GM12878 (cell line): ENCODE results near the gene TARBP1. TPM values are rescaled to one million over a fixed set of nuclear protein-coding genes. Genes with fewer than 3 reads are reported as not detected.

Experiments
- ATF7 ChIP-seq: fragments of 450-650 bp; IDR thresholded peaks from 2 replicates; pipeline ENCODE4 v1.6.1; 2016; ENCODE audit warnings: low read depth, mild to moderate bottlenecking
- BACH1 ChIP-seq: fragments of 450-650 bp; IDR thresholded peaks from 2 replicates; pipeline ENCODE4 v1.6.1; 2017; ENCODE audit warnings: mild to moderate bottlenecking, borderline replicate concordance
- CEBPZ ChIP-seq: fragments of 150-350 bp; IDR thresholded peaks from 2 replicates; pipeline ENCODE4 v1.6.1; 2016; ENCODE audit warnings: low read depth, low read length
- CHD4 ChIP-seq: fragments of 200-600 bp; sonication (generic); IDR thresholded peaks from 2 replicates; pipeline ENCODE4 v1.6.1; 2016; ENCODE audit warnings: mild to moderate bottlenecking
- CREM ChIP-seq: IDR thresholded peaks from 2 replicates; pipeline ENCODE4 v1.6.1; 2014; ENCODE audit warnings: antibody characterized with exemption, low read depth
- E2F8 ChIP-seq: fragments of 450-650 bp; IDR thresholded peaks from 2 replicates; pipeline ENCODE4 v1.6.1; 2018; ENCODE audit warnings: mild to moderate bottlenecking, low read depth, moderate library complexity; ENCODE audit not compliant: partially characterized antibody
- ETV6 ChIP-seq, 2 experiments: fragments of 450-650 bp in 1 of 2; IDR thresholded peaks in 1 of 2; conservative IDR thresholded peaks in 1 of 2; 2 replicates each; pipeline ENCODE4 v1.6.1; 2014; ENCODE audit warnings: antibody characterized with exemption in 1 of 2, borderline replicate concordance in 1 of 2, low read depth in 1 of 2, mild to moderate bottlenecking in 1 of 2, moderate library complexity in 1 of 2
- GABPA ChIP-seq: IDR thresholded peaks from 2 replicates; pipeline ENCODE4 v1.6.1; 2014; ENCODE audit warnings: antibody characterized with exemption, low read depth, mild to moderate bottlenecking, inconsistent platforms
- GATAD2B ChIP-seq: fragments of 450-650 bp; conservative IDR thresholded peaks from 2 replicates; pipeline ENCODE4 v1.6.1; 2017; ENCODE audit warnings: low read depth, mild to moderate bottlenecking, moderate library complexity
- HDAC6 ChIP-seq: fragments of 200-600 bp; sonication (generic); IDR thresholded peaks from one replicate; pipeline ENCODE4 v1.8.0; 2017; ENCODE audit warnings: antibody characterized with exemption; ENCODE audit not compliant: unreplicated experiment
- IKZF2 ChIP-seq, 2 experiments: fragments of 450-650 bp; IDR thresholded peaks; 2 replicates each; pipeline ENCODE4 v1.6.1; 2017; ENCODE audit warnings: mild to moderate bottlenecking in 2 of 2, moderate library complexity in 2 of 2
- IRF3 ChIP-seq: fragments of 450-650 bp; IDR thresholded peaks from 2 replicates; pipeline ENCODE4 v1.6.1; 2014; ENCODE audit warnings: mild to moderate bottlenecking
- KDM1A ChIP-seq: fragments of 200-600 bp; sonication (generic); IDR thresholded peaks from 2 replicates; pipeline ENCODE4 v1.6.1; 2016; ENCODE audit warnings: borderline replicate concordance
- NBN ChIP-seq: fragments of 450-650 bp; IDR thresholded peaks from 2 replicates; pipeline ENCODE4 v1.6.1; 2016
- NFYA ChIP-seq: IDR thresholded peaks from 2 replicates; pipeline ENCODE4 v1.6.1; 2011; ENCODE audit warnings: low read depth, mild to moderate bottlenecking, low read length, improper control_type of control experiment, borderline replicate concordance
- NFYB ChIP-seq: IDR thresholded peaks from 2 replicates; pipeline ENCODE4 v1.6.1; 2011; ENCODE audit warnings: low read depth, mild to moderate bottlenecking, low read length, improper control_type of control experiment, moderate library complexity; ENCODE audit not compliant: insufficient read depth
- PML ChIP-seq: IDR thresholded peaks from 2 replicates; pipeline ENCODE4 v1.6.1; 2012; ENCODE audit warnings: low read length, inconsistent platforms
- RB1 ChIP-seq: fragments of 450-650 bp; formaldehyde crosslinking; IDR thresholded peaks from 2 replicates; pipeline ENCODE4 v1.6.1; 2017; ENCODE audit warnings: mild to moderate bottlenecking, borderline replicate concordance
- RBBP5 ChIP-seq: fragments of 200-600 bp; sonication (generic); conservative IDR thresholded peaks from 2 replicates; pipeline ENCODE4 v1.6.1; 2016
- SIX5 ChIP-seq: IDR thresholded peaks from 2 replicates; pipeline ENCODE4 v1.6.1; 2011; ENCODE audit warnings: mild to moderate bottlenecking, low read depth, low read length, moderate library complexity; ENCODE audit not compliant: severe bottlenecking
- SRF ChIP-seq, 2 experiments: IDR thresholded peaks; 2 replicates each; pipeline ENCODE4 v1.6.1; 2011; ENCODE audit warnings: low read depth in 2 of 2, low read length in 2 of 2, mild to moderate bottlenecking in 1 of 2, moderate library complexity in 1 of 2
- YBX1 ChIP-seq: fragments of 450-650 bp; IDR thresholded peaks from 2 replicates; pipeline ENCODE4 v1.6.1; 2016; ENCODE audit warnings: antibody characterized with exemption
- ZNF217 ChIP-seq: fragments of 450-650 bp; IDR thresholded peaks from 2 replicates; pipeline ENCODE4 v1.6.1; 2017; ENCODE audit warnings: antibody characterized with exemption, mild to moderate bottlenecking
- ZNF384 ChIP-seq: IDR thresholded peaks from 2 replicates; pipeline ENCODE4 v1.6.1; 2012; ENCODE audit warnings: low read depth, mild to moderate bottlenecking, low read length, improper control_type of control experiment, borderline replicate concordance
- ZZZ3 ChIP-seq: IDR thresholded peaks from 2 replicates; pipeline ENCODE4 v1.6.1; 2011; ENCODE audit warnings: low read depth; ENCODE audit not compliant: control insufficient read depth, insufficient read length
- polyA plus RNA-seq, 11 experiments: library from polyadenylated mRNA; depleted of rRNA in 4 of 11; unstranded in 6 of 11; stranded (reverse) in 5 of 11; fragments of >200 nt; fragmentation: Nextera tagmentation in 4 of 11; fragmentation: Illumina TruSeq in 1 of 11; extraction: Ambion mirVana in 4 of 11; extraction: Trizol in 1 of 11; gene quantifications; 1 replicate in 1 of 11; 2 replicates in 10 of 11; pipeline versions ENCODE4 v1.2.1 to v1.2.3, GENCODE V29; 2011 to 2016; ENCODE audit warnings: inconsistent platforms in 2 of 11, missing spikeins in 2 of 11, low read depth in 1 of 11
- total RNA-seq, 4 experiments: library from RNA; depleted of rRNA in 3 of 4; stranded (reverse); fragments of >200 nt in 3 of 4; fragmentation: Illumina TruSeq in 1 of 4; extraction: Trizol in 1 of 4; gene quantifications; 2 replicates each; pipeline versions ENCODE4 v1.2.1 to v1.2.3, GENCODE V29; 2013 to 2021

TARBP1 gene
- total and polyA plus RNA-seq, 10 of the 15 experiments (the other 5 are each of a cell fraction or from before 2014, with no cell fraction given), result 10.8 to 94.4 (median 35.3) TPM

- TF ChIP-seq E2F8 (no peak), CHD4 (no peak), GATAD2B (no peak; the same call in 1 of the 2 replicates), ZNF384 (no peak), PML (no peak), RB1 (0 out of 2 replicates have a peak, but pooled peaks have one; percentile 29), ETV6 (conservative IDR thresholded peaks at IDR 0.05 in 1 of 2, IDR thresholded peaks at IDR 0.05 in 1 of 2; ENCODE audit: borderline replicate concordance in 1 of 2, low read depth in 1 of 2) (no peak; a peak in 1 of 4 replicates), ATF7 (no peak), SIX5 (no peak), NBN (peak; percentile 41; the same call in 1 of the 2 replicates), HDAC6 (no peak), CREM (no peak), YBX1 (no peak), NFYB (no peak), RBBP5 (no peak), GABPA (no peak), SRF (IDR thresholded peaks at IDR 0.05; ENCODE audit: low read depth in 2 of 2, low read length in 2 of 2) (no peak), IRF3 (0 out of 2 replicates have a peak, but pooled peaks have one; percentile 47), KDM1A (no peak), IKZF2 (IDR thresholded peaks at IDR 0.05) (peak; percentile 52 to 61; a peak in 3 of 4 replicates), ZZZ3 (no peak), ZNF217 (0 out of 2 replicates have a peak, but pooled peaks have one; percentile 8), CEBPZ (no peak), BACH1 (no peak), NFYA (no peak)
These were observed 20.4 kb upstream of the TARBP1 start (continued) for GRCh38 chr1:234499119-234499942.
